ENCODE data around the gene NXPE3.
"Not testable (repeated sequence)": the region's sequence is repeated elsewhere in the genome, so short reads cannot be mapped to it uniquely, and the experiment has no call there.

Gene NXPE3

DNA sequence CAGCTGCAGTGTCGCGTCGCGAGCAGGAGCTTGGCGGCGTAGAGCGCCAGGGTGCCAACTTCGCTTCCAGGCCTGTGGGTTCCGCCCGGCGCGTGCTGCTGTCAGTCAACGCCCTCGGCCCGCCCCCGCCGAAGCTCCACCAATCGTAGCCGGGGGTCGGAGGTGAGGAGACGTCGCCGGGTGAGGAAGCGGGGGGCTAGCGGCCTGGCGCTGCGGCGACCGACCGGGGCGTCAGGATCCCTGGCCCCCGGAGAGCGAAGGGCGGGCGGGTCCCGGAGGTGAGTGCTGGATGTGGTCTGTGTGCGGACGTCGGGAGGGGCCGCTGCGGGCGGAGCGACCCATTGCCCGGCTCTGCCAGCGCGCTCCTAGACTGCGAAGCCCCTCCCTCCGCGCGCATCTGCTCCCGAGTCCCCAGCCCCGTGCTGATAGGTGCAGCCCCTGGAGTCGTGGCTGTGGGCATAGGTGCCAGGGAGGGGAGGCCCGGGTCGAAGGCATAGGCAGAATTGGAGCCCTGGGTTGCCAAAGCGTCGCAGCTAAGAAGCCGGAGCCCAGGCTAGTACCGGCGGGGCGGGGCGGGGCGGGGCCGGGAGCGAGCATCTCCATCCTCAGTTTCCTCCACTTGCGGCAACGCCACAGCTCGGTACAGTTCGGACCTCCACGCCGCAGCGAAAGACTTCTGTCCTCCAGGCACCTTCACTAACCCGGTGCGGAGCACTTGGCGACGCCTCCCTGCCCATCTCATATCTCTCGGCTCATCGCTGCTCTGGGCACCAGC, at the start of gene NXPE3:
Gene NXPE3, plus strand, starts transcription at position 165 of the 775 bp plus-strand sequence. CDS start 6,386 bp downstream, outside the sequence.
- TF ChIP-seq, protein P1, sequence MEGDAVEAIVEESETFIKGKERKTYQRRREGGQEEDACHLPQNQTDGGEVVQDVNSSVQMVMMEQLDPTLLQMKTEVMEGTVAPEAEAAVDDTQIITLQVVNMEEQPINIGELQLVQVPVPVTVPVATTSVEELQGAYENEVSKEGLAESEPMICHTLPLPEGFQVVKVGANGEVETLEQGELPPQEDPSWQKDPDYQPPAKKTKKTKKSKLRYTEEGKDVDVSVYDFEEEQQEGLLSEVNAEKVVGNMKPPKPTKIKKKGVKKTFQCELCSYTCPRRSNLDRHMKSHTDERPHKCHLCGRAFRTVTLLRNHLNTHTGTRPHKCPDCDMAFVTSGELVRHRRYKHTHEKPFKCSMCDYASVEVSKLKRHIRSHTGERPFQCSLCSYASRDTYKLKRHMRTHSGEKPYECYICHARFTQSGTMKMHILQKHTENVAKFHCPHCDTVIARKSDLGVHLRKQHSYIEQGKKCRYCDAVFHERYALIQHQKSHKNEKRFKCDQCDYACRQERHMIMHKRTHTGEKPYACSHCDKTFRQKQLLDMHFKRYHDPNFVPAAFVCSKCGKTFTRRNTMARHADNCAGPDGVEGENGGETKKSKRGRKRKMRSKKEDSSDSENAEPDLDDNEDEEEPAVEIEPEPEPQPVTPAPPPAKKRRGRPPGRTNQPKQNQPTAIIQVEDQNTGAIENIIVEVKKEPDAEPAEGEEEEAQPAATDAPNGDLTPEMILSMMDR (IDR thresholded peaks at IDR 0.05; ENCODE audit: insufficient read depth, low read length, poor library complexity, severe bottlenecking), result no peak
- Histone ChIP-seq H3K4me3 (replicated peaks; ENCODE audit: low read depth, low read length) (peak within 1 kb of the TSS; percentile 85), H3K36me3 (ENCODE audit: control insufficient read depth, insufficient read depth, low read length) (peaks cover 5% of the 10 kb centered on the region), H3K27me3 (replicated peaks; ENCODE audit: control insufficient read depth, insufficient read depth, low read length) (no peaks in the 10 kb centered on the region)
- DNase-seq (ENCODE audit: extremely low read depth, insufficient read length), result peak; percentile 91

DNA sequence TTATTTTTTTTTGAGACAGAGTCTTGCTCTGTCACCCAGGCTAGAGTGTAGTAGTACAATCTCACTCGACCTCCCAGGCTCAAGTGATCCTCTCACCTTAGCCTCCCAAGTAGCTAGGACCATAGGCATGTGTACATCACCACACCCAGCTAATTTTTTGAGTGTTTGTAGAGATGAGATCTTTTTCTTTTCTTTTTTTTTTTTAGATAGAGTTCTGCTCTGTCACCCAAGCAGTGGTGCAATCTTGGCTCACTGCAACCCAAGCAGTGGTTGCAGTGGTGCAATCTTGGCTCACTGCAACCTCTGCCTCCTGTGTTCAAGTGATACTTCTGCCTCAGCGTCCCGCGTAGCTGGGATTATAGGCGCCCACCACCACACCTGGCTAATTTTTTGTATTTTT, 49.4 kb upstream of the NXPE3 start:
- no peak for DNase-seq (ENCODE audit: extremely low read depth, insufficient read length)
- no peaks in the 10 kb centered on the region for H3K27me3 ChIP-seq (replicated peaks; ENCODE audit: control insufficient read depth, insufficient read depth, low read length)
- peaks cover 7% of the 10 kb centered on the region for H3K36me3 ChIP-seq (ENCODE audit: control insufficient read depth, insufficient read depth, low read length)
- no peak overlapping the region for H3K4me3 ChIP-seq (replicated peaks; ENCODE audit: low read depth, low read length)
- TF ChIP-seq, protein P1 (IDR thresholded peaks at IDR 0.05; ENCODE audit: insufficient read depth, low read length, poor library complexity, severe bottlenecking), result no peak

DNA sequence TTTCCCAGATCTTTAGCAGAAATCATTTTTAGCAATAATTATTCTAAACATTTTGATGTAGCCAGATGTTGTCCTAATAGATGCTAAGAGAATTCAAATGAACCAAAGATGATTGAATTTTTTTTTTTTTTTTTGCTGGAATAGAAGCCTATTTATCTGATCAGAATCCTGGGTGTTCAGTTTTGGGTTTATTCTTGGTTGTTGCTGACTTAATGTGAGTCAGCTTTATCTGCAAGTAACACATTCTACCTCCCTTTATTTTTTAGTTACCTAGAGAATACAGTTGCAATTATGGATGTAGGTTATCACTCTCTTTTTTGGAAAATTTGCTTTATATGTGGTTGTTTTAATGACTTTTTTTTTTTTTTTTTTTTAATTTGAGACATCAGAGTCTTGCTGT, 48.2 kb upstream of the NXPE3 start:
- Histone ChIP-seq H3K27me3 (replicated peaks; ENCODE audit: control insufficient read depth, insufficient read depth, low read length) (no peaks in the 10 kb centered on the region), H3K4me3 (replicated peaks; ENCODE audit: low read depth, low read length) (no peak overlapping the region), H3K36me3 (ENCODE audit: control insufficient read depth, insufficient read depth, low read length) (peaks cover 16% of the 10 kb centered on the region)
- DNase-seq (ENCODE audit: extremely low read depth, insufficient read length), result no peak
- TF ChIP-seq, protein P1 (IDR thresholded peaks at IDR 0.05; ENCODE audit: insufficient read depth, low read length, poor library complexity, severe bottlenecking), result no peak

DNA sequence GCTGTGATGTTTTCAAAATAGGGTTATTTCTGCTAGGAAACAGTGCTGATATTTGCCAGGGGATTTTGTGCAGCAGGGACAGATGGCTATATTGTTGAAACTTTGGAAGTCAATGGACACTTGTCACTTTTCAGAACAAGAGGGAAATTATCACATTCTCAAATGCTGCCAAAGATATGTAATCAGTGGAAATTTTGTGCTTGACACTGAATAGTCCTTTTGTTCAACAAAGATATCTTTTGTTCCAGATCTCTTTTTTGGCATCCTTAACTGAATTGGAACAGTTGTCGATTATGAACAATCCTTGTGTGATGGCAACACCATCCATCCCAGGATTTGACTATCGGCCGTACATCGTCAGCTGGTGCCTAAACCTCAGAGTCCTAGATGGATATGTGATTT, 46.8 kb upstream of the NXPE3 start:
- Histone ChIP-seq H3K27me3 (replicated peaks; ENCODE audit: control insufficient read depth, insufficient read depth, low read length) (no peaks in the 10 kb centered on the region), H3K36me3 (ENCODE audit: control insufficient read depth, insufficient read depth, low read length) (peaks cover 20% of the 10 kb centered on the region), H3K4me3 (replicated peaks; ENCODE audit: low read depth, low read length) (no peak overlapping the region)
- TF ChIP-seq, protein P1 (IDR thresholded peaks at IDR 0.05; ENCODE audit: insufficient read depth, low read length, poor library complexity, severe bottlenecking), result no peak
- no peak for DNase-seq (ENCODE audit: extremely low read depth, insufficient read length)

DNA sequence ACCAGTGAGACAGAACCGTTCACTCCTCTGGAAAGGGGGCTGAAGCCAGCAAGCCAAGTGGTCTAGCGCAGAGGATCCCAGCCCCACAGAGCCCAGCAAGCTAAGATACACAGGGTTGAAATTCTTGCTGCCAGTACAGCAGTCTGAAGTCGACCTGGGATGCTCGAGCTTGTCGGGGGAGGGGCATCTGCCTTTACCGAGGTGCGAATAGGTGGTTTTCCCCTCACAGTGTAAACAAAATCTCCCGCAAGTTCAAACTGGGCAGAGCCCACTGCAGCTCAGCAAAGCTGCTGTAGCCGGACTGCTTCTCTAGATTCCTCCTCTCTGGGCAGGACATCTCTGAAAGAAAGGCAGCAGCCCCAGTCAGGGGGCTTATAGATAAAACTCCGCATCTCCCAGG, 43.2 kb upstream of the NXPE3 start:
- TF ChIP-seq, protein P1 (IDR thresholded peaks at IDR 0.05; ENCODE audit: insufficient read depth, low read length, poor library complexity, severe bottlenecking), result no peak
- Histone ChIP-seq H3K4me3 (replicated peaks; ENCODE audit: low read depth, low read length) (no peak overlapping the region), H3K36me3 (ENCODE audit: control insufficient read depth, insufficient read depth, low read length) (peaks cover 19% of the 10 kb centered on the region), H3K27me3 (replicated peaks; ENCODE audit: control insufficient read depth, insufficient read depth, low read length) (no peaks in the 10 kb centered on the region)
- DNase-seq (ENCODE audit: extremely low read depth, insufficient read length), result no peak

DNA sequence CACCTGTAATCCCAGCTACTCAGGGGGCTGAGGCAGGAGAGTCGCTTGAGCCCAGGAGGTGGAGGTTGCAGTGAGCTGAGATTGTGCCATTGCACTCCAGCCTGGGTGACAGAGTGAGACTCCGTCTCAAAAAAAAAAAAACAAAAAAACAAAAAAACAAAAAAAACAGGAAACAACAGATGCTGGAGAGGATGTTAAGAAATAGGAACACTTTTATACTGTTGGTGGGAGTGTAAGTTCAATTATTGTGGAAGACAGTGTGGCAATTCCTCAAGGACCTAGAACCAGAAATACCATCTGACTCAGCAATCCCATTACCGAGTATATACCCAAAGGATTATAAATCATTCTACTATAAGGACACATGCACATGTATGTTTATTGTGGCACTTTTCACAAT, 37.1 kb upstream of the NXPE3 start:
- not testable (repeated sequence) for H3K36me3 ChIP-seq (ENCODE audit: control insufficient read depth, insufficient read depth, low read length); H3K27me3 ChIP-seq (replicated peaks; ENCODE audit: control insufficient read depth, insufficient read depth, low read length); DNase-seq (ENCODE audit: extremely low read depth, insufficient read length); H3K4me3 ChIP-seq (replicated peaks; ENCODE audit: low read depth, low read length)
